B cell (primary cell): ENCODE measurements around the gene P2RY6.

Experiments
- CTCF ChIP-seq: fragments of 200-600 bp; IDR thresholded peaks from one replicate; pipeline ENCODE4 v1.8.0; 2022; ENCODE audit warnings: antibody characterized with exemption, mild to moderate bottlenecking
- EZH2 ChIP-seq: IDR thresholded peaks from 2 replicates; pipeline ENCODE4 v1.6.1; 2012; ENCODE audit warnings: borderline replicate concordance, low read depth, mild to moderate bottlenecking, moderate library complexity, low read length; ENCODE audit not compliant: insufficient read depth, poor library complexity, severe bottlenecking

- TF ChIP-seq CTCF (no peak), EZH2 (no peak)
Measured at GRCh38 chr11:73249853-73250783, 22.0 kb upstream of the P2RY6 start.
